ENCODE measurements around the gene TEX36.
"Not testable (repeated sequence)": the region's sequence is repeated elsewhere in the genome, so short reads cannot be mapped to it uniquely, and the experiment has no call there.

The TEX36 gene

DNA sequence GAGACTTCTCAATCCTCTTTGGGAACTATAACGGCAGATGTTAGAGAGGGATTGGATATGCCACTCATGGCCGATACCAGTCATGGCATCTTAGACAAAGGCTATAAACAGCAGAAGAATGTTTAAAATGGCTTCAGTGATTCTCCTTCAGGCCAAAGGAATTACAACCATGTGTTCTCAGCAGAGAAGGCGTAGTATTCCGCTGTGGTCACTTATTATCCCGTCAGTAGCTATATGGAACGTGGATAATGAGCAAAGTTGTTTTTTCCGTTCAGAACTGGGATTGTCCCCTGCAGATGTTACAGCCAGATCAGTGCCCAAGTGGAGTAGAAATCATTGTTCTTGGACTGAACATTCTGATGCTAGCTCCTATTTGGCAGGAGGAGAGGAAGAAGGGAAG, 43.1 kb downstream of the TEX36 start:
- no peak overlapping the region for H3K4me3 ChIP-seq (ENCODE audit: low read length)
- no peak for DNase-seq (ENCODE audit: low read depth, low spot score)

DNA sequence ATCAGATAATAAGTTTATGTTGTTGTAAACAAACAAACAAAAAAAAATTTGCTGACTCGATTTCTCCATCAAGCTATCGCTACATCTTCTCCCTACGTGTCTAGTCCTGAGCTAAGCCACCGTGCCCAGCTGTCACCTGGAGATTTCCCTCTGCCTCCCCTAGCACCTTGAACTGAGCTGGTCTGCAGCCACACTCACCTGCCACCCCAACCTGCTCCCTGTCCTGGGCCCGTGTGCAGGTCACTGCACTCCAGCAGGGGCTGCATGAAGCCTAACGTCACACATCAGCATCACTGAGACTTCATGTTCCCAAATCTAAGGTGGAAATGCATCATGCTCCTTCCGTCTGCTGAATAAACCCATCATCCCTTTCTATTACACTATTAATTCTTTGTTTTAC, 44.4 kb downstream of the TEX36 start:
- no peak overlapping the region for H3K4me3 ChIP-seq (ENCODE audit: low read length)
- DNase-seq (ENCODE audit: low read depth, low spot score), result no peak

DNA sequence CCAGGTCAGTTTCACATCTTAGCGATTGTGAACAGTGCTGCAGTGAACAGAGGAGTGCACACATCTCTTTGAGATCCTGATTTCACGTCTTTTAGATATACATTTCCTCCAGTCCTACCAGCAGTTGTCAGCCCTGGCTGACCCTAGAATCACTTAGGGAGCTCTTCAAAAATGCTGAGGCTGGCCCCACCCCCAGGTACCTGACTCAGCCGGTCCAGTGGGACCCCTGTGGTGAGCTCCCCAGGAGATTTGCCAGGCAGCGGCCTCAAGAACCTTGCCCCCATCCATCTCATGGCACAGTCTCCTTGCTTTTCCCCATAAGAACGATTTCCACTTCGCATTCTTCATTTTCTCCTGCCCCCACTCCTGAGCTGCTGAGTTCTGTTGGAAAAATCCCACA, 45.5 kb downstream of the TEX36 start:
- no peak for DNase-seq (ENCODE audit: low read depth, low spot score)
- no peak overlapping the region for H3K4me3 ChIP-seq (ENCODE audit: low read length)

DNA sequence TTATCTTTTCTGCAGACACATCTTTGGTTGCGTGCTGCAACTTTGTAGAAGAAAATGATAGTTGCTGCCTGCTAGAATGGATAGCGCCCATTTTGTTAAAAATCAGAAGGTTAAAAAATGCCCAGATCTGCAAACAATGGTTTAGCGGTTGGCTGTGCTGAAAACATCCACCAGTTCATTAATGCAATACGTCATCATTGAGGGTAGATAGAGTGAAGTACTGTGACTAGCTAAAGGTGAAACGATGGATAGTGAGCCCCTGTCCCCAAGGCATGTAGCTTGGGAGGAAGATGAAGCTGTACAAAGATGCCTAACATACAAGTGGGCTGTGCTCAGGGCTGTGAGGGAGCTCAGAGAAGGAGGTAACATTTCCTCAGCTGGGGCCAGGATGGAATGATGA, 48.4 kb downstream of the TEX36 start:
- no peak for DNase-seq (ENCODE audit: low read depth, low spot score)
- H3K4me3 ChIP-seq (ENCODE audit: low read length), result no peak overlapping the region

DNA sequence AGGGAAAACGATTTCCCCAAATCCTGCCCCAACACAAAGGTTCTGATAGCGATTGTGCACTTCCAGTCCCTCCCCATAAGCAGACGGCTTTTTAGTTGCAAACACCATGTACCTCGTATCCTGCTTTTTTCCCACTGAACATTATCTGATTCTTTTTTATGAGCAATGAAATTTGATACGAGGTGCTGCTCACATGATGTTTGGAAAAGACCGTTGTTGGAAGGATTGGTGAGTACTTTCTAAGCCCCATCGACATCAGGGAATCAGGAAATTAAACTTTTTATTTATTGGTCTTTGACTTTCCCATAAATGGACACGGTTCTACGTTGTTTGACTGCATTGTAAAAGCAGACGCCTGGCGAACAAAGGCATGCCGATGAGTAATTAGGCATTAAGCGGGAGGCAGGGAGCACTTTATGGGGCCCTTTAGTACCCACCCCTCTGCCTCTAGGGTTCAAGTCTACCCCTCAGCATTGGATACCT, 49.4 kb downstream of the TEX36 start:
- no peak overlapping the region for H3K4me3 ChIP-seq (ENCODE audit: low read length)
- DNase-seq (ENCODE audit: low read depth, low spot score), result no peak

DNA sequence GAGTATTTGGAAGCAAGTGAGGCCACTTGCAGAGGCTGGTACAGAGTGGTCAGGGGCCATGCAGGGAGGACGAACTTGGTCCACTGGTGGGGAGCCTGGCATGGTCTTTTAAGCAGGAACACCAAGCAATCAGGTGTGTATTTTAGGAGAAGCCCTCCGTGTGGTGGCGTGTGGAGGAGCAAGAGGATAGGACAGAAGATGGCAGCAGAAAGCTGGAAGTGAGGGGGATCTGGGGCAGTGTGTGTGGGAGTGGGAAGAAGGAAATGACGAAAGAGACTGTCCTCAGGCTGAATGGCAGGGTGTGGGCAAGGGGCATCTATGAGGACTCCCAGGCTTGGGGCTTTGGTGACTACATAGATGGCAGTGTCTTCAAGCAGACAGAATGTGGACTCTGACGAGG, 51.2 kb downstream of the TEX36 start:
- DNase-seq (ENCODE audit: low read depth, low spot score), result no peak
- H3K4me3 ChIP-seq (ENCODE audit: low read length), result no peak overlapping the region

DNA sequence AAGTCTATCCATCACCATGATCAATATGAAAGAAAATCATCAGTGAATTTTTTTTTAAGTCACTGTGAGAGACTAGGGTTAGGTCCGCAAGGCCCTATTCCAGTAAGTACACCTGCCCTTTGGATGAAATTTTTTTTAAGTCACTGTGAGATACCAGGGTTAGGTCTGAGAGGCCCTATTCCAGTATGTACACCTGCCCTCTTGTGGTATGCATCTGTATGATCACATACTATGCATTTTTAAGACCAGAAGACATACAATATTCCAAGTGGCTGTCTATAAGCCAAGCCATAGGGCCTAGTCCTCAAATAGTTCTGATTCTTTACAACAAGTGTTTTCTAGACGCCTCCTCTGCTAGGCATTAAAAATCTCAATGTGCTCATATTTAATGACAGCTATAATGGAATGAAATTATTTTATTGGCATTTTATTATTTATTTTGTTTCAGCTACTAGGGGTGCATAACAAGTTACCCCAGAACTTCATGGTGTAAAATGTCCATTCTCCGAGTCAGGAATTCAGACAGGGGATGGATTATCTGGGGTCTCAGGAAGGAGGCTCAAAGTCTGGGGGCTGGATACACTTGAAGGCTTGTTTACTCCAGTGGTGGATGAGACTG, 53.1 kb downstream of the TEX36 start:
- H3K4me3 ChIP-seq (ENCODE audit: low read length), result no peak overlapping the region
- DNase-seq (ENCODE audit: low read depth, low spot score), result peak; percentile 39

DNA sequence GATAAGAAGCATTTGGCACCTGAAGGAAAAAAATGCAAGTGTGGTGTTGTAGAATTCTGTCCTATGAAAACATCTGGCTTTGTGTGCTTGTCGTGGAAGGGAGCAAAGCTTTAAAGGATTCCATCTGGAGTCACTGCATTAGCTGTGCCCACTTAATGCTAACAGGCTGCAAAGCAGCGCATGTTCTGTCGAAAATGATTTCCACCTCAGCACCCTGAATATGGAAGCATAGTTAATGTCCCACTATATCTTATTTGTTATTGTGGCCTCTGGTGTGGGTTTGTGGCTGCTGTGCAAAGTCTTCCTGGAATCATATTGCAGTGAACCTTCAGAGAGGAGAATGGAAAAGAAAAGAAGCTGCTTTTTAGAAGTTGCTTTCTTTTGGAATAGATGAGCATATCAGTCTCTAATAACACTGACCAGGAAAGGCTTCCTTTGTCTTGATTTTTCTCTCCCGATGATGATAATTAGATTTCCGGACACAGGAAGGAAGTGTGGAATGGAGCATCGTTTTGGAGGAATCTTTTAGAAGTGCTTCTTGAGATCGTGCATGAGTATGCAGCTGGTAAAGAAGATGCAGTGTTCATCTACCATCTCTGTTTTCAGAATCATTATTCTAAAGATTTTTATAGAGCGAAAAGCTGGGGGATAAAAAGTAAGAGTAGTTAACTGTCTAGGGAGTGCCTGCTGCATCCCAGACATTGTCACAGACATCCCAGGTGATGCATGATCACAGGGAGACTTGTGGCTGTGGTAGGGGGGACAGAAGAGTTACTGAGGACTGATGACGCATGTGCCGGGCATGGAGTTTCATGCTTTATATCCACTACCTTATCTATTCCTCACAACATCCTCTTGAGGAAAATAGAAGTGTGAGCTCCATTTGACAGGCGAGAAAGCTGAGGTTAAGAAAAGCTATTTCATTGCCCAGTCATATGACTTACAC, 54.6 kb downstream of the TEX36 start:
- no peak for DNase-seq (ENCODE audit: low read depth, low spot score)

DNA sequence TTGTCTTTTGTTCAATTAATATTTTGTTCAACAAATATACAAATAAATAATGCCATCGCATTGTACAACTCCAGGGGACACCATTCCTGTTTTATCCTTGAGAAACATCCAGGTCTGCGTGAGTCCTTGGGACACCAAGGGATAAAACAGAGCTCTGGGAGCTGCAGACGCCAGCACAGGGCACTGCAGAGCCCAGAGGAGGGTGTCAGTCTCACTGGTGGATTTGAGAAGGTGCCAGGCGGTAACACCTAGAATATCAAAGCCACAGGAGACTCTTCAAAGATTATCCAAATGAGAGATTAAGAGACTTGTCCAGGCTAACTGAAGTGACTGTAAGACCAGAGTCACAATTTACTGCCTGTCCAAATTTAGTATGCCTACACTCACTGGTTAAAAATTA, 55.3 kb downstream of the TEX36 start:
- no peak for DNase-seq (ENCODE audit: low read depth, low spot score)
- H3K4me3 ChIP-seq (ENCODE audit: low read length), result no peak overlapping the region

More for the DNA sequence above, 54.6 kb downstream of the TEX36 start:
- H3K4me3 ChIP-seq (ENCODE audit: low read length), result no peak overlapping the region

DNA sequence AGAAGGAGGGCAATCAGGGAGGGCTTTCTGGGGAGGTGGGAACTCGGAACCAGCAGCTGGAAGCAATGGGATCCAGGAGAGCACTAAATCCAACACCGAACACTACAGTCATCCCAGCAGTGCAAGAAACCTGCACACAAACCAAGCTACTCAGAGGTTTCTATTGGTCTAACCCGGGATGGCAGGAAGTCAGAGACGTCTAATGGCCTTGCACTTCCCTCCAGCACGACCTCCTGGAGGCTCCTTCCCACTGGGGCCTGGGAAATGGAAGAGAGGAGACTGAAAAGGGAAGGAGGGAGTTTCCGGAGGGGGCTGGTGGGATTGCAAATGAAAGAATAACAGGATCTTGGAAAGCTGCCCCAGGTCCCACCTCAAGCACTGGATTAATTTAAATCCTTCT, 56.3 kb downstream of the TEX36 start:
- no peak overlapping the region for H3K4me3 ChIP-seq (ENCODE audit: low read length)
- no peak for DNase-seq (ENCODE audit: low read depth, low spot score)

DNA sequence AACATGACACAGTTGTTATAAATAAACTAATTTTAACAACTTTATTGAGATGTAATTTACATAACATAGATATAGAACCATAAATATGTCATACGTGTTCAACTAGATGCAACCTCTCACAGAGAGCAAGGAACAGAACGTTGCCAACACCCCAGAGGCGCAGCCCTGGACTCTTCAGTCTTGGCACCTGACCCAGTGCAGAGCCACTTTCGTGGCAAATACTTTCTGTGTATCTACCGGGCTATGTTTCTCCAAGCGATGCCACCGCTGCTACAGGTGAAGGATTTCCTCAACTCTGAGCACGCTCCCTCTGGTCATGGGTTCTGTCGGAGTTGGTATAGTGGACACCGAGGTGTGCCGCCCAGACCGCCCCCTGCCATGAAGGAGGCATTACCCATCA, 57.4 kb downstream of the TEX36 start:
- DNase-seq (ENCODE audit: low read depth, low spot score), result no peak
- no peak overlapping the region for H3K4me3 ChIP-seq (ENCODE audit: low read length)

DNA sequence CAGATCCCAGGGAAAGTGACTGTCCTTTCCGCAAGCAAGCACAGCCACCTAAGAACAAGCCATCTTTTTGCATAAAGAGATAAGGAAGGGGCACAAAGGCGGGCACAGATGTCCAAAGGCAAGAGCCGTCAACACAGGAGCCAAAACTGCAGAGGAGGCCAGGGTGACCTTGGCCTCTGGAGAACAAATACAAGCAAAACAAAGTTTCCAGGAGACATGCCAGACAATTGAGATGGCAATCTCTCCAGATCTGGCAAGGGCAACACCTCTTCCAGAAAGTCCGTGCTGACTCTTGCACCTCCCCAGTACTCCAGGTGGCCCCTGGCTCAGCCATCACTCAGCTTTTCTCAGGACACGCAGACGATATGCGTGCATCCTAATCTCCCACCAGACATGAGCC, 58.2 kb downstream of the TEX36 start:
- no peak for DNase-seq (ENCODE audit: low read depth, low spot score)
- H3K4me3 ChIP-seq (ENCODE audit: low read length), result no peak overlapping the region

DNA sequence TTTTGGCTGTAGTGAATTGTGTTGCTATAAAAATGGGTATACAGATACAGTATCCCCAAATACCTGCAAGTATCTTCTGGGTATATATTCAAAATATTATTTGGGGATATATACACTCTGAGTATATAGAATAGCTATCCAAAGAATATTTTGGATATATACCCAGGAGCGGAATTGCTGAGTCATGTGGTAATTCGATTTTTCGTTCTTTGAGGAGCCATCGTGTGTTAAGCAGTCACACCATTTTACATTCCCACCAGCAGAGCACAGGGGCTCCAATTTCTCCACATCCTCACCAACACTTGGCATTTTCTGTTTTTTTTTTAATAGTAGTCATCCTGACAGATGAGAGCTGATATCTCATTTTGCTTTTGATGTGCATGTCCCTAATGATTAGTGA, 61.9 kb downstream of the TEX36 start:
- no peak overlapping the region for H3K4me3 ChIP-seq (ENCODE audit: low read length)
- no peak for DNase-seq (ENCODE audit: low read depth, low spot score)

DNA sequence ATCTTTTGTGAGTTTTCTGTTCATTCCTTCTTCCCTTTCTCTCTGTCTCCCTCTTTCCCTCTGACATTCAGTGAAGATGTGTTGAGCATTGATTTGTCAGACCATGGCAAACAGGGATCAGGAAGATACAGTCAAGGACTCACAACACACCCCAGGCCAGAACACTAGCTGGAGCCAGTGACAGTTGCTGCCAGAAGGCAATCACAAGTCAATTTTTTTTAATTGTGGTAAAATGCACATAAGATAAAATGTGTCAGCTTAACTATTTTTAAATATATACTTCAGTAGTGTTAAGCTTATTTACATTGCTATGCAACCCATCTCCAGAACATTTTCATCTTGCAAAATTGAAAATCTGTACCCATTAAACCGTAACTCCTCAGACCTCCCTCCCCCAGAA, 62.6 kb downstream of the TEX36 start:
- no peak overlapping the region for H3K4me3 ChIP-seq (ENCODE audit: low read length)
- no peak for DNase-seq (ENCODE audit: low read depth, low spot score)

DNA sequence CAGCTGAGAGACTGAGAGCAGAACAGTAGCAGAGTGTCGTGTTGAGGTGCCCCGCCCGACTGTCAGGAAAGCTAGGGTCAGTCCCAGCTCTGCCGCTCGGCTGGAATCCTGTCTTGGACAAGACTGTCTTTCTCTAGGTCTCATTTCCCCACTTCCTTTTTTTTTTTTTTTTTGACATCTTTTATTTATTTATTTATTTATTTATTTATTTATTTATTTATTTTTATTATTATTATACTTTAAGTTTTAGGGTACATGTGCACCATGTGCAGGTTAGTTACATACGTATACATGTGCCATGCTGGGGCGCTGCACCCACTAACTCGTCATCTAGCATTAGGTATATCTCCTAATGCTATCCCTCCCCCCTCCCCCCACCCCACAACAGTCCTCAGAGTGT, 69.9 kb downstream of the TEX36 start:
- DNase-seq (ENCODE audit: low read depth, low spot score); H3K4me3 ChIP-seq (ENCODE audit: low read length): not testable (repeated sequence)

DNA sequence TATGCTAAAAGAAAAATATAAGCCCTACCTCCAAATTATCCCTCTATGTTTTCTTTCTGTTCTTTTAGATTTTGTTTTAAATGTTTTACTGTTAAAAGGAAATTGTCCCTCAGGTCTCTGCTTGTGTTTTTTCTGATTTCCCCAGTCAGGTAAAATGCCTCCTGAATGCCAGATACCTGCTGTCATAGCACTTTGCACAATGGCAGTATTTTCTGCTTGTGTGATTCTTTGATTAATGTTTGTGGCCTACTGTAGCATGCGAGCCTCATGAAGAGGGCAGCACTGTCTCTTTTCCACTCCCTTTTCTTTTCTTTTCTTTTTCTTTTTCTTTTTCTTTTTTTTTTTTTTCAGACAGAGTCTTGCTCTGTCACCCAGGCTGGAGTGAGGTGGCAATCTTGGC, 71.2 kb downstream of the TEX36 start:
- no peak for DNase-seq (ENCODE audit: low read depth, low spot score)
- H3K4me3 ChIP-seq (ENCODE audit: low read length), result no peak overlapping the region

DNA sequence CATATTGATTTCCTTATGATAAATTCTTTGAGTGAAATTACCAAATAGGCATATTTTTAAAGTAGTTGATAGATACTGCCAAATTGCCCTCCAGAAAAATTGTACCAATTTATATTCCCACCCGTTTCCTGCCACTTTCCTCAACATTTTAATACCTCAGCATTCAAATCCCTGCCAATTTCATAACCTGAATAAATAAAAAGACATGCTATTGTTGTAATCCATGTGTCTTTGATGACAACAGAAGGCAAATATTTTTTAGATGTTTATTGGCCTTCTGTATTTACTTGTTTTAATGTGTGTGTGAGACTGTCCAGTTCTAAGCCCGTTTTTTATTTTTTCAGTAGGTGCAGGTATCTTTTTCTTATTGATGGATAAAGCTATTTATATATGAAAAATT, 71.7 kb downstream of the TEX36 start:
- no peak for DNase-seq (ENCODE audit: low read depth, low spot score)
- H3K4me3 ChIP-seq (ENCODE audit: low read length), result no peak overlapping the region

DNA sequence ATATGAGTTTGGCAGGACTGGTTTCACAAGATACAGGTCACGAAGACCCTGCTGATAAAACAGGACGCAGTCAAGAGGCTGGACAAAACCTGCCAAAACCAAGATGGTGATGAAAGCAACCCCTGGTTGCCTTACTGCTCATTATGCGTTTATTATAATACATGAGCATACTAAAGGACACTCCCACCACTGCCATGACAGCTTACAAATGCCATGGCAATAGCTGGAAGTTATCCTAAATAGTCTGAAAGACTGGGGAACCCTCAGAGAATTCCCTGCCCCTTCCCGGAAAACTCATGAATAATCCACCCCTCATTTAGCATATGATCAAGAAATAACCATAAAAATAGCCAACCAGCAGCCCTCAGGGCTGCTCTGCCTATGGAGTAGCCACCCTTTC, 73.1 kb downstream of the TEX36 start:
- DNase-seq (ENCODE audit: low read depth, low spot score), result no peak
- no peak overlapping the region for H3K4me3 ChIP-seq (ENCODE audit: low read length)

DNA sequence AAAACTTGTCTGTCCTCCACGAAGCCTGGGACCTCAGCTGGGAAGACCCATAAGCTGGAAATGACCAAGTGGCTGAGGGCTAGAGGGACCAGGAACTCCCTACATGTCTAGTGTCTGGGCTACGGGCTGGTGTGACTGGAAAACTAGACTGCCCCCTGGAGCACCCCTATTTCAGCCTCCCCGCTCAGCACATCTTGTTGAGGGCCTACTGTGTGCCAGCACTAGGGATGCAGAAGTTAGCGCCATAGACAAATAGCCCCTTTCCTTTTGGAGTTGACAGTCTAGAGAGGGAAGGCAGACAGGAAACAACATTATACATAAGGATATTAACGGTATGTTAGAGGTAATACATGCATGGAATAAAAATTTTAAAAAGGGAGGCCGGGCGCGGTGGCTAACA, 74.5 kb downstream of the TEX36 start:
- no peak for DNase-seq (ENCODE audit: low read depth, low spot score)
- H3K4me3 ChIP-seq (ENCODE audit: low read length), result no peak overlapping the region

DNA sequence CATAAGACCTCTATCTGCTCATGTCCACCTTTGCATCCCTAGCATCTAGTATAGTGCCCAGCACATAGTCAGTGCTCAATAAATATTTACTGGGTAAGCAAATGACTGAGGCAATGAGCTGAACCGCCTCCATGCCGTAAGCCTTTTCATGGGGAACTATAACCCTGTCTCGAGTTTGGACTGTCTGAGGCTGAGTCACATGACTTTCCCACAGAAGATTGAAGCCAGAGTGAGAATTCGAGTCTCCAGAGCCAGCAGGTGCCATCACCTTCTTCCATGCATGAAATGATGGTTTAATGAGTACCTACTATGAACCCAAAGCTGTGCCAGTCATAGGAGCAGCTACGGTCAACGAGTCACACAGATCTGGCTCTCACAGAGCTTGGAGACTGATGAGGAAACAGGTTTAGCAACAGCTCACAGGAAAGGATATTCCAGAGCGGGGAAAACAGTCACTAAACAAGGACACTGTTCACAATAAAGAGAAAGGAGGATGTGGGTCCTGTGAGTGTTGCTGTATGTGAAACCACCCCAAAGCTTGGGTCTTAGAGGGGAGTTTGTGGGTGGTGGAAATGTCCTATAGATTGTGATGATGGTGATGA, 75.2 kb downstream of the TEX36 start:
- no peak for DNase-seq (ENCODE audit: low read depth, low spot score)
- H3K4me3 ChIP-seq (ENCODE audit: low read length), result no peak overlapping the region

Data from Jurkat, Clone E6-1 (cell line).